ENCODE data around the gene EXOC5.

DNA sequence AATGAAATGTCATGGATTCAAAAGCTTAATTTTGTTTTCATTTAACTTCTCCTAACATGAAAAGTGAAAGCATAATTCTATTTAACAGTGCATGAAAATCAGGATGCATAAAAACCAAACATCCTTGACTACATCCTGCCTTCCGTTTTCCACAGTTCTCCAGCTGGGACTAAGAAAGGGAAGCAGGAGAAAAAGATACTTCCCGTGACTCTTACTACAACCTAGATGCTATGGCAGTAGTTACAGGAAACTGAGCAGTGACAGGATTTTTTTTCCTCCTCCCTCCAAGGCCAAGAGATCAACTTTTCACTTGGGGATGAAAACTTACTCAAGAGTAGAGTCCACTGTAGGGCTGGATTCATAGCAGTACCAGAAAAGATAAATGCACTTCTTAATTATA, 2.6 kb downstream of the EXOC5 start:
- TF ChIP-seq BHLHE40 (IDR thresholded peaks at IDR 0.05; ENCODE audit: borderline replicate concordance) (no peak), FOXA1 (IDR thresholded peaks at IDR 0.05) (no peak), SP1 (IDR thresholded peaks at IDR 0.05) (no peak), ELF4 (IDR thresholded peaks at IDR 0.05) (no peak)
